CD4-positive, alpha-beta T cell treated with Interleukin-6 for 4 hours (primary cell): ENCODE data around the gene FSIP1.
A peak's percentile ranks its signal among the peaks of the same experiment; 100 is the strongest.

Experiments
- DNase-seq: peaks from one replicate; pipeline ENCODE4 v3.0.0-alpha.2; 2020; ENCODE audit warnings: mixed read lengths

FSIP1 gene

DNA sequence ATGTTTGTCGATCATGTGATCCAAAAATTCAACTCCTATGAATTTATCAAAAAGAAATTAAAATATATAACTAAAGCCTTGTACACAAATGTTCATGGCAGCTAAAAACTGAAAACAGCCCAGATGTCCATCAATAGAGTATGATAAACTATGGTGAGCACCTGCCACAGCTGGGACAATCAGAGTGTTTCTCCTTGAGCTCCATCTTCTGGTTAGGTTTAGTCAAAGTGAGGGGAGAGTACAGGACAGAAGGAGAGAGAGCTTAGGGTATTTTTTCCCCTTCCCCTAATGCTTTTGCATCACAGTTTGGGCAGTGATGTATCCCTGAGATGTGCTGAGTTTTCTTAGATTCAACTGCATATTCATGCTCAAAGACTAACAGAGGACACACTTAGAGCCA is 65.5 kb downstream of the FSIP1 start:
- DNase-seq: no peak

DNA sequence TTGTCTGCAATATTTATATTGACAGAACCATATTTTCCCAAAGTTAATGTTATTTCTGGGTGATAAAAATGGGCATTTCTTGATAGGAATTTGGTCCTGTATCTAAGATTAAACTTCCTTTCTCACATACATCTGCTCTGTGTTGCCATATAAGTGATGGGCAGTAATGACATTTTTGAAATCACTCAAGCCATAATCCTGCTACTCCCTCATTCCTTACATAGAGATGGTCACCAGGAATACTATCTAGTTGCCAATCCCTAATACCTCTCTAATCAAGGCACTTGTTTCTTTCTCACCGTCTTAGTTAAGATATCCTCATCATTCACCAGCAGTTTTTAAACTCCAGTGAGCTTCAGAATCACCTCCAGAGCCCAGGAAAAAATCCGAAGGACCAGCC is 68.4 kb downstream of the FSIP1 start:
- DNase-seq: no peak

DNA sequence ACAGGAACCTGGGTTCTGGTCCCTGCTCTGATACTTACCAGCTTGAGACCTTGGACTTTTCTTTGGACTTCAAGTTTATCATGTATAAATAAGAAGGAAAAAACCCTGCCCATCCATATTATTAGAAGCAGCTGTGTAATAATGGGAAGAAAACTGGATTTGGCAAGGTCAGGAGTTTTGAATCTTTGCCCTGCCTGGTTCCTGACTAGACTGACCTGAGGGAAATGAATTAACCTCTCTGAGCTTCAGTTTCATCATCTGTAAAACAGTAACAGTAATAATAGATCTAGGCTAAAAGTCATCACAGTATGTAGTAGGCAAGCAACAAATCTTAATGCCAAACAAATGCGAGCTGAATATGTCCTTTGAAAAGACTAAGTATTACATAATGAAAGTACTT is 68.8 kb downstream of the FSIP1 start:
- DNase-seq: no peak

DNA sequence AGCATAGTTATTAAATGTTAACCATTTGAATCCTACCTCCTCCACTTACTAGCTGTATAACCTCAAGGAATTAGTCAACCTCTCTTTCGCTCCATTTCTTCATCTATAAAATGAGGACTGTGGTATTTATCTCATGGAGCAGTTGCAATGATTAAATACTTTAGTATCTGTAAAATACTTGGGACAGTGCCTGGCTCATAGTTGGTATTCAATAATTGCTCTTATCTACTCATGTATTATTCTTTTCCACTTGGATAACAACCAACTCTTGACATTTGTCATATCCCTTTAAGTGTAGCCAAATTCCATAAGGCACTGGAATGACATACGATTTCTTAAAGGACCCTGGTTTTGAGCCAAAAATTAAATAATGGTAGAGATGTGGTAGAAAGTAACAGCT is 72.0 kb downstream of the FSIP1 start:
- DNase-seq: no peak

DNA sequence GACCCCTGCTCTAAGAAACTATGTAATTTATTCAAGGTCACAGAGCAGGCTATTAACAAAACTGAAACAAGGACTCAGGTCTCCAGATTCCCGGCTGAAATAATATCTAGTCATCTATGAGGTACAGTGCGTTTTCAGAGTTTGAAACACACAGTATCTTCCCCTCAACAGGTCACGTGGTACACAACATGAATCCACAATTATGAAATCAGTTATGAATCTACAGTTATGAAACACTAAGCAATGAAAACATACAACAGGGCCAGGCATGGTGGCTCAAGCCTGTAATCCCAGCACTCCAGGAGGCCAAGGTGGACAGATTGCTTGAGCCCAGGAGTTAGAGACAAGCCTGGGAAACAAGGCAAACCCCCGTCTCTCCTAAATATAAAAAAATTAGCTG is 72.7 kb downstream of the FSIP1 start:
- DNase-seq: no peak

DNA sequence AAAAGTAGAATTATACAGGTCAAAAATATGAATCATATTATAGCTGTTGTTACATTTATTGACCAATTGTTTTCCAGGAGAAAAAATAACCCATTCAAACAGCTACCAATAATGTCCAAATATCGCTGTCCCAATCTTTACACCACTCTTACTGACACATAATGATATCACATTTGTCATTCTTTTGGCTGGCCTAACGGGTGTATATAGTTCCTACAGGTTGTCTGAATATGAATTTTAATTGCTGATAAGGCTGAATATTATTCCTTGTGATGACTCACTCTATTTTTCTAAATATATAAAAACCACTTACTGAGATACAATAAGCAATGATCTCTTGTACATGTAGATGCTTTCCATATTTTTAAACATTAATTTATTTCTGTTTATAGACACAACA is 76.4 kb downstream of the FSIP1 start:
- DNase-seq: no peak

DNA sequence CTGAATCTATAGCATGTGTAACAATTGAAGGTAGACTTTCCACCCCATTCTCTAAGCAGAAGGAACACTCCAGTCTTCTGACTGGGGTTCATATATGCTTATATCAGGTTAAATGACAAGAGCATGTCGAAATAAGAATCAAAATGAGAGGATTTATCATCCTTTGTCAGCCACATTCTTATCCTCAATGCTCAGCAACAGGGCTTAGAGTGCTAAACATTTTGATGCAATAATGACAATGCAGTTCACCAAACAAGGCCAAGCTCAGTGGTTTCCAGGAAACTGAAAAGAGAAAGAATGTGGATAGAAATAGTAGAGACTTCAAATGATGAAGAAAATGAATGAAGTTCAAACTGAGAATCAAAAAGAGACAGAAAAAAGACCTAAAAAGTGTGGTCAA is 78.0 kb downstream of the FSIP1 start:
- DNase-seq: no peak

DNA sequence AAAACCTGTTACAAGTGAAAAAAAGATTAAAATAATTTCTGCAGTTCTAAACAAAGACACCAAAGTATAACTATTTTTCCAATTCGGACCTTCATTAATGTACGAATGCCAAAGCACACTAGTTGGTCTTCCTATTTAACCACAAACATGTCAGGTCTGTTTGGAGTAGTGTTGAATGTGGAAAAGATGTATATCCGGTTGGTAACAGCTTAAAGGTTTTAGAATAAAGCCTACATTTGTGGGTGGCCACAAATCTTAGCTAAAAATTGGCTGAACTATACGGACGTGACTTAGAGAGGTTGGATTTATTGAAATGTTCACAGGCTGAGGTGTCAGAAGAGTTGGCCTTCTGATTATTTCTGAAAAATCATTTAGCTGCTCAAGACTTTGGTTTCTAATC is 78.4 kb downstream of the FSIP1 start:
- no peak for DNase-seq

DNA sequence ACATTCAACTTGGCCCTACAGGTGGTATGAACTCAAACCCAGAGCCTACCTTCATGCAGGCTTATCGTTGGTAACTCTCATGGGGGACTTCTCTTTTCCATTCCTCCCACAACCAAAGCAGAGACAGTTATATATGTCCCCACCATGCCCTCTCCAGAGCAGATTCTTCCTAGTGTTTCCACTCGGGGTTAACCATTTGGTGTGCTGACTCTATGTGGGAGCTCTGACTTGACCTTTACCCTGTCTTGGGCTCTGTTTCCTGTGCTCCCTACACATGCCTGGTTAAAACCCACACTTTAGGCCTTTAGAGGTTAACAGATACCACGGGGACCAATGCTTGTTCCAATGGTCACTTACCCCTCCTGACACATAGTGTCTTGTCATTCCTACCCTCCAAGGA is 80.7 kb downstream of the FSIP1 start:
- no peak for DNase-seq

DNA sequence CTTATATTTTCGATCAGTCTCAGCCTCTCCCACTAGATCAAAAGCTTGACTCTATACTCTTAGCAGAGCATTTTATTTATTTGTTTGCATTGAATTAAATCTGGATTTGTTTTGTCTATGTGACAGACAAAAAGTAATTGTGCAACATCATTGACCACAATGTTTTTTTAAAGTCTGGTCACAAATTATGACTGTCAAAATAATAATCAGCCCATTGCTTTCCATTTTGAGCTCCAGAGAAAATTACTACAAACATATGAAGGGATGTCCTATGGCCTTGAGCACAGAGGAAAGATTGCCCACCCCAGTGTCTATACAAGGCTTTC is 82.3 kb downstream of the FSIP1 start:
- DNase-seq: no peak

DNA sequence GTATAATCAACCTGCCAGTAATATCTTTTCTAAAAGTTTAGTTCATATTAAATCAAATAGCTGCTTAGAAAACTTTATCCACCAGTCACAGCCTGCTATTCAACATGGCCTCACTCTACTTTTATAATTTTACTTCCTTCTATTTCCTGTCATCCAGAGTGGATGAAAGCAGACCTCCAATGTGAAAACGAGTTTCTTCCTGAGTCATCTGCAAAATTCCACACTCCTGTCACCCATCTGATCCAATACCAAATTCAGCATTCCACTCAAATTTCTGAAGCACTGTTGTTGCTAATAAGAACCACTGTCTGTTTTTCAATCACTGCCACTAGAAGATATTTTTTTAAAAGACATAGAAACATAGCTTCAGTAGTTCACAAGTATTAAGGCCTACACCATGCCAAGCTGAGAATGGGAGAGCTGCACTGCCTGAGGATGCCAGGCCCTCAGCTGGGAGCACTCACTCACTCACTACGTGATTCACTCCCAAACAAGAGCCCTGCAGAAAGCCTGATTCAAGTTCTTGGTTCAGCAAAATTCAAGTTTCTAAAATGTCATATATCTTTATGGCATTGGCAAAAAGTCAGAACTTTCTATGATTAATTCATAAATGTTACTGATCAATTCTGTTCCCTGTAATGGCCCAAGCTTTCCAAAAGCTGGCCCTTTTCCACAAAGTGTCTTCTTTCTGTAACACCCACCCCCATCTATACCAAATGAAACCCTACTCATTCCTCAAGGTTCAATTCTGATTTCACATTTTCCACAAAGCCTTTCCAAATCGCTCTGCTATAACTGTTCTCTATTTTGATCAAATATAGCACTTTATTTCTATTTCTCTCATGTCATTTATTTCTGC is 82.9 kb downstream of the FSIP1 start:
- no peak for DNase-seq

DNA sequence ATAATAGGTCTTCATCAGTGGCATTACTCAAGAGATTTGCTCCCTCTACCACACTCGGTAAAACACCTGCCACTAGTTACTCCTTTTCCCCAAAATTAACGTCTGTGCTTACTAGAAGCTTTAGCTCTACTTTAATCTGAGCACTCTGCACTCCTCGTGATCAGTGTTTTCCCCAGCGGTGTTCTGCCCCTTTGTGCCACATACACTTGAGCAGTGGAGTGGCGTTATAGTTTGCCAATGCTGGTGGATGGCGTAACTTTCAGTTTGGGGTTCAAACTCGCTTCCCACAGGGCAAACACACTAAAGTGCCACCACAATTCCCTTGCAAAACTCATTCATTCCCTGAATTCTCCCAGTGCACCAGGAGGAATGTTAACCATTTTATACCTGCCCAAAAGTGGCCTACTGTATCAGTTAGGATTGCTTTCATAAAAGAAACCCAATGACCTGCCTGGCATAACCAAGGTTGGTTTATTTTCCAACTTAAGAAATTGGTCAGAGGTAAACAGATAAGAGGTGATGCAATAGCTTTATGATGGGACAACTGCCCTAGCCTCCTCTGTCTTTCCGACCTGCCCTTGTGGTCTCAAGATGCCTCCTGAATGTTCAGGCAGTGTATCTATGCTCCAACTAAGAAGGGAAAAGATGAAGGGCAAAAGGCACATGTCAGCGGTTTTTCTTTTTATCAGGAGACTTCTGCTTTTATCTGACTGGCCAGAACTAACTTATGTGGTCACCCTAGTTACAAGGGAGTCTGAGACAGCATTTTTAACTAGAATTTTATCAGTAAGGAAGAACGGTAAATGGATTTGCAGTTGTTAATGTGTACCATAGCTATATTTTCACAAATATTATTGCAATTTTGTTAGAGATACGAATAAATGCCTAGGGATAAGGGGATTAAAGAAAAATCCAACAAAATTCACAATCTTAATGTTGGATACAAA is 83.9 kb downstream of the FSIP1 start:
- DNase-seq: no peak

DNA sequence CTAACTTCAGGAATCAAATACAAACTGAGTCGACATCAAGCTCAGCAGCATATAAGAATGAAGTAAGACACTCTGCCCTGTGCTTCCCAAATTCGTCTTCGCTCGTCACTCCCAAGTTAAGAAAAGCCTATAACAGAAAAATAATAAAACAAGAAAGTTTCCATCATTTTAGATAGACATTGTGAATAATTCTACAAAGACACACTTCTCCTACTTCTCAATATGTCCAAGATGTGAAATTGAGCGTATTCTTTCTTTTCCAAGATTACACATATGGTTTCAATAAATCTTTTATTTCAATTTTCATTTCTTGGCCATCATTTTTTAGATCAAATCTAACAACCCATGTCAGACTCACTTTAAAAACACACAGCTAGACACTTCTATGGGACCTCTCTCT is 85.1 kb downstream of the FSIP1 start:
- no peak for DNase-seq

DNA sequence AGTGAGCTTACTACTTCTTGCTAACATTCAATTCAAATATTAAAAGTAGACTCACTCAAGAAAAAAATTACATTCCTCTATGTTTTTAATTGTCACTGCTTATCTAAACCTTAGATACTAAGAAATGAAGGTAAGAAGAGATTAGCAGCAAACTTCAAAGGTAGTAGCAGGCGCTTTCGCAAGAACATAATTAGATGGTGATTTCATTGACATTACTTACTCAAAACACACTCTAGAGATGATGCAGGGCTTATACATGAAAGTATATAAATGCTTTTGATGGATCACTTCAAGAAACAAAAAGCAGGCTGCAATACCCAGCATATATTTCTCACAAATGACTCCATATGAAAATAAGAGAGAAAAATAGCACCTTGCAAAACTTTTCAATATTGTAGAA is 86.8 kb downstream of the FSIP1 start:
- DNase-seq: no peak

DNA sequence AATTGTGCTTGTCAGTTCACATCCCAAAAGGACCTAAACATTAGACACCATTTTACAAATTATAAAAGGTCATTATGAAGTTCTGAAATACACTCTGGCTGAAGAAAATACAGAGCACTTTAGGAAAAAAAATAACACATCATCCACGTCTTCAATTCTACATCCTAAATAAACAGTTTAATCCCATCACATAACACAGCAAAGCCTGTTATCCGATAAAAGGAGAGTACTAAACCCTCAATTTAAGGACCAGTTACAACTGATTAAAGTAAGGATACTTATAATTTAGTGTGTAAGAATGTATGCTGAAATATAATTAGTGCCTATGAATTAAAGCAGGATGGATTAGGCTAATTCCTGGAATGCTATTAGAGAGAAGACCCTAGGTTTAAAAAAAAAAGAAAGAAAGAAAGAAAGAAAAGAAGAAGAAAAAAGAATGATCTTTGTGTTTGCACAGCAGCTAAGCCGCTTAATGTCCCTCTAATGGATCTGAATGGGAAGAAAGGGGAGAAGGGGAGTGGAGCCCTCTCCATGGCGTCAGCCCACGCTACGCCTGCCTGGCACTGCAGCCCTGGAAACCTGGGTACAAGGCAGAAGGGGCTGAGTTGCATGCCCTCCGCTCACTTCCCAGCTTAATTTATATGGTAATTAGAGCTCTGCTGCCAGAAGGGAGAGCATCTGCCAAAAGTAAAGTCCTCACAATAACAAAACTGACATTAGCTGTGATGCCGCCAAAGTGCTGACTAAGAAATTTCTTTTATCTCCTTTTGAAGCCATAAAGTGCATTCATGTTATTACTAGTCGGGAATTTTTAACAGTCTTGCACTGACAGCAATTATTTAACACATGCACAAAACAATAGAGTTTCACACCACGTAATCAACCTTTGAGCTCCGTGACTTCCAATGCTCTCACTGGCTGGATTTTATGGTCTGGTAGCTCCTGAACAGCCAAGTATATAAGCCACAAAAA is 90.0 kb downstream of the FSIP1 start:
- DNase-seq: no peak

DNA sequence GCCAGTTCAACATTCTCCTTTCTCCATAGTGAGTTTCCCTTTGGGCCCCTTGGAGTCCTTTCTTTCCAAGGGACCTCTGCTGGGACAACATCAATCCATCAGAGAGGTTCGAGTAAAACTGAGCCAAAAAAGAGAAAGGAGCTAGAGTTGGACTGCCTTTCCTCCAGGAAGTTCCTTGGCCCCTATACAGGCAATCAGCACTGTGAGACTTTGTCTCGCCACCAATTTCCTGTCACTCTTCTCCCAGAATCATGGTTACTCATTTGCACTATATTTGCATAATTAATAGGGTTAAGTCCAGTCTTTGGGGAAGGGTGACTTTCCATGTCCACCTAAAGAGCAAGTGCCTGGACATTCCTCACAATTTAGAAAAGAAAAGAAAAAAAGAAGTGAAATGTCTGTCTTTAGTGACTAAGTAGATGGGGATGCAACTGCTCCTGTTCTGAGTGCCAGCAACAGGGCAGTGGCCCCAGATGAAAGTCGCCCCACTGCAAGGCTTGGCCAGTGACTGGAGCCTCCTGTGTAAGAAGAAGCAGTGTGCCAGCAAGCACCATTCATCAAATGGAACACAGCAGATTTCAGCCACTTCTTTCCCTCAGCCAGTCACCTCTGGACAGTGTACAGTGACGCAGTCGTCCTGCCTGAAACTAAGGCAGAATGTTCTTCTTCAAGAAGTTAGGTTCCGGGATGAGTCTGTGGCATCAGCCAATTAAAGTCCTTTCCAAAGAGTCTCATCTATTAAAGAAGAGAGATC is 91.6 kb downstream of the FSIP1 start:
- no peak for DNase-seq

DNA sequence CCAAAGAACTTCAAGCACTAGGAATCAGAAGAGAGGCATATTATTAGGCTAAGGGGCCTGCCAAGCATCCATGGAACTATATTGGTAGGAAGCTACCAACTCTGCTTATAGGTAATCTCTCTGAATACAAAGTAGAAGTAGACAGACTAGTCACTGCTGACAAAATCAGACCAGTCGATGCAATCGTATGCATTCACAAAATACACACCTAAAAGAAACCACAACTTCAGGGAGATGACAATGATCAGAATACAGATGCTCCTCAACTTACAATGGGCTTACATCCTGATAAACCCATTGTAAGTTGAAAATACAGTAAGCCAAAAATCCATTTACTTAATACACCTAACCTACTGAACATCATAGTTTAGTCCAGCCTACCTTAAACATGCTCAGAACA is 94.7 kb downstream of the FSIP1 start:
- no peak for DNase-seq

DNA sequence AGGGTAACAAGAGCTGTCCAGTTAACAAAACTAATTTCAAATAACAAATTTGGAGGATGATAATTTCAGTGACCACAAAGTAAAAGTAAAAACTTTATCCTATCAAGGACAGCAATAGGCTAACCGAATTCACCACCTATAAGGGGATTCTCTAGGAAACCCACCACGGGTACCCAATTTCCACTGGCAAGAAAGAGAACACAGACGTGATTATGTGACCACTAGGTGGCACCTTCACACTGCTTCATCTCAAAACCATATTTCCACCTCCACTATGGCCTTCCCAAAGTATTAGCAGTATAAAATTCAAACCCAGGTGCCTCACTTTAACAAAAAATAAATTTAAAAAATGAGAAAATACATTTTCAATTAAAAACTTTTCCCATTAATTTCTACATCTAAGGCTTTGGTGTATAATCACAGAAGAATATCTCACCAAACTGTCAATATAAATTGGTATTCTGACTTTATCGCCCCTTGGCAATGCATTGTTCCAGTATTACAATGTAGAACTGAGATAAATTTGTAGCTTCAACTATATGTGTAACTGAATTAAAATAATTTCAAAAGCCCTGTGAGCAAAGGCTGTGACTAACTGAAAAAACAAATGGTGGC is 96.5 kb downstream of the FSIP1 start:
- peak; percentile 43 for DNase-seq

DNA sequence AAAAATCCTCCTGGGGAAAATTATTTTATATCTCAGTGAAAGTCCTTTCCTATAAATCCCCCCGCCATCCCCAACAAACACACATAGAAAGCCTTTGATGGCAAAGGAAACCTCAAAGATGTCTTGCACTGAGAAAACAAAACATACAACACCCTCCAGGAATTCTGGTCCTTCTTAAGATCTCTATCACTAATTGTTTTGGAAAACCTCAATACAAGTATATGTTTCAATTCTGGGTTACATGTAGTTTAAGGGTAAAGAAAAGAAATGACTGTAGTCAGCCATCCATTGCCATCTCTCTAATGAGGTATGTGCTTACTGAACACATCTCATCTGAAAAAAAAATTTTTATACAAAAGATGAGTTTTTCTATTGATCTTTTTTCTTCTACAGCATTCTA is 97.3 kb downstream of the FSIP1 start:
- DNase-seq: no peak

DNA sequence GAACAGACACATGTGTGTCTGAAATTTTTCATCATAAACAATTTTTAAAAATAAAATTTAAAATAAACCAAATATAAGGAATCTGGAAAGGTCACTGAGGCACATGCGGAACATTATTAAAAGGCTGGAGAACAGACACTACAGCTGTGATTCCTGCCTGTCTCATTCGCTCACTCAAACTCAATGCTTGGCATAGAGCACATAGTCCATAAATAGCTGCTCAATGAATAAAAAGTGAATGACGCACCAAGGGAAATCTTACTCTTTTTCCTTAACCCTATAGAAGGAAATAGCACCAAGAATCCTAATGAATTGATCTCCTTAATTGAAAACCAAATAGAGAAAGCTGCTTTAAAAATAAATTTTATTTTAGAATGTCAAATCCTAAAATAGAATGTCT is 98.4 kb downstream of the FSIP1 start:
- DNase-seq: no peak

DNA sequence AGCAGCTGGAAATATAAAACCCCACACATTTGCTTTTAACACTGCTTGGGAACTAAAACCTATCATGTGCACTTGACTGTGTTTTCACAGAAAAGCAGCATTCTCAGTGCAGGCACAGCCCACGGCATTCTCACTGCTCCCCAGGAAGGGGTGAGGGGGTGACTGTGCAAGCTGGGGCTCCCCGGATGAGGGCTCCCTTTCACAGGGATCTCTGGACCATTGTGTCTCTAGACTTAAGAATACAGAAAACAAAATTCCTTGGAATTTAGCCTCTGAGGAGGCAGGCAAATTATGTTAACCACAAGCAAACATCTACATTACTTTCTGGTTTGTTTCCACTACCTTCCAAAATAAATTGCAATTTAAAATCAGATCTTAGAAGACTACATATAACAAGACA is 100.3 kb downstream of the FSIP1 start:
- DNase-seq: no peak

DNA sequence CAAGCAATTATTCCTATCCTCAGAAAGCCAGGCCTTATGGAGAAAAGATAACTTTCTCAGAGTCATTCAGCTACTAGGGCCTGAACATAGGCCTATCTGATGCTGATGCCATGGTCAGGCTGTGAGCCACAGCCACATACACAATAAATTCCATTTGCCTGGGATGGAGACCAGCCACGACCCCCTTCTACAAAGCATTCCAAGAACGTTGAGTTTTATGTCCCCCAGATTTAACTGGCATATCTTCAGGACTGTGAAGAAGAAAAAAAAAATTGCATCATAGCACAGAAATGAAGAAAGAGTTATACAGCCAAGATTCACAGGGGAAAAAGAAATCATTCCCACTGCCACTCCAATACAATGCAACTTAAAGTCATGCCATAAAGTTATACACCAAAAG is 101.8 kb downstream of the FSIP1 start:
- DNase-seq: no peak
